ENCODE measurements around the gene FARP1.
"Not testable (repeated sequence)": the region's sequence is repeated elsewhere in the genome, so short reads cannot be mapped to it uniquely, and the experiment has no call there.

Gene FARP1

GRCh38 chr13:98406971-98407370 lies 264.1 kb downstream of the FARP1 start:
- DNase-seq (ENCODE audit: low read depth) = no peak
- TF ChIP-seq CTCF (IDR thresholded peaks at IDR 0.05; ENCODE audit: low read depth, low read length, missing control alignments) = no peak
- H3K4me3 ChIP-seq (ENCODE audit: low read depth, low read length) = no peak overlapping the region
- in situ Hi-C loops (cut with HindIII; ENCODE audit: low sequenced_read_pairs) = no loop called here

GRCh38 chr13:98407575-98407974 lies 264.7 kb downstream of the FARP1 start:
- H3K4me3 ChIP-seq (ENCODE audit: low read depth, low read length) = no peak overlapping the region
- in situ Hi-C loops (cut with HindIII; ENCODE audit: low sequenced_read_pairs) = no loop called here
- no peak for DNase-seq (ENCODE audit: low read depth)
- no peak for TF ChIP-seq CTCF (IDR thresholded peaks at IDR 0.05; ENCODE audit: low read depth, low read length, missing control alignments)

- no peak for DNase-seq (ENCODE audit: low read depth)
- in situ Hi-C loops (cut with HindIII; ENCODE audit: low sequenced_read_pairs) = no loop called here
- no peak overlapping the region for H3K4me3 ChIP-seq (ENCODE audit: low read depth, low read length)
- no peak for TF ChIP-seq CTCF (IDR thresholded peaks at IDR 0.05; ENCODE audit: low read depth, low read length, missing control alignments)
Measured at GRCh38 chr13:98409281-98409680, 266.4 kb downstream of the FARP1 start.

- in situ Hi-C loops (cut with HindIII; ENCODE audit: low sequenced_read_pairs) = no loop called here
- DNase-seq (ENCODE audit: low read depth) = no peak
- no peak for TF ChIP-seq CTCF (IDR thresholded peaks at IDR 0.05; ENCODE audit: low read depth, low read length, missing control alignments)
Measured at GRCh38 chr13:98410612-98411011, 267.7 kb downstream of the FARP1 start.

GRCh38 chr13:98411013-98411412 lies 268.1 kb downstream of the FARP1 start:
- DNase-seq (ENCODE audit: low read depth) = no peak
- in situ Hi-C loops (cut with HindIII; ENCODE audit: low sequenced_read_pairs) = no loop called here
- TF ChIP-seq CTCF (IDR thresholded peaks at IDR 0.05; ENCODE audit: low read depth, low read length, missing control alignments) = no peak
- no peak overlapping the region for H3K4me3 ChIP-seq (ENCODE audit: low read depth, low read length)

More at GRCh38 chr13:98410612-98411011, 267.7 kb downstream of the FARP1 start:
- H3K4me3 ChIP-seq (ENCODE audit: low read depth, low read length) = no peak overlapping the region

- DNase-seq (ENCODE audit: low read depth) = no peak
- in situ Hi-C loops (cut with HindIII; ENCODE audit: low sequenced_read_pairs) = no loop called here
- TF ChIP-seq CTCF (IDR thresholded peaks at IDR 0.05; ENCODE audit: low read depth, low read length, missing control alignments) = no peak
- no peak overlapping the region for H3K4me3 ChIP-seq (ENCODE audit: low read depth, low read length)
Measured at GRCh38 chr13:98411617-98412265, 268.8 kb downstream of the FARP1 start.

GRCh38 chr13:98413278-98413677 lies 270.4 kb downstream of the FARP1 start:
- in situ Hi-C loops (cut with HindIII; ENCODE audit: low sequenced_read_pairs); H3K4me3 ChIP-seq (ENCODE audit: low read depth, low read length); DNase-seq (ENCODE audit: low read depth): not testable (repeated sequence)
